22Rv1 (cell line): ENCODE data around the gene PMPCA.

Source experiments
- H3K27ac ChIP-seq: fragments of 450-650 bp; 2 replicates; pipeline ENCODE4 v1.5.1; 2017
- CTCF ChIP-seq: fragments of 450-650 bp; IDR thresholded peaks from 2 replicates; pipeline ENCODE4 v1.5.1; 2017; ENCODE audit warnings: mild to moderate bottlenecking
- ZFX ChIP-seq: fragments of 450-650 bp; IDR thresholded peaks from 2 replicates; pipeline ENCODE4 v1.6.1; 2017; ENCODE audit warnings: antibody characterized with exemption, borderline replicate concordance

The PMPCA gene

DNA sequence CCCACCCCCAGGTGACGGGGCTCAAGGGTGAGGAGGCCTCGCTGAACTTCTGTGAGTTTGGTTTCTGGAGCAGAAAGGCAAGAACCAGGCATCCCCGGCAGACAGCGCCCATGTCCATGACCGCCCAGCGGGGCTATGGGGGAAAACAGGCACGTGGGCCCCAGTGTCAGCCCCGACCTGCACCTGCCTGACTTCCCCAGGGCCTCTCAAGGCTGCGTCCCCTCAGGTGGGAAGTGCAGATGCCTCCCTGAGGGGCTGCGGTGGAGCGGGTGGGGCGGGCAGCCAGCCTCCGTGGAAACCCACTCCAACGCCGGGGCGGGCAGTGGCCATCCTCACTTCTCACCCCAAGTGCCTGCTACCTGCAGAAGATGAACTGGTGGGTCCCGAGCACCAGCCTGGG, 30.1 kb upstream of the PMPCA start:
- TF ChIP-seq ZFX (no peak), CTCF (no peak)
- H3K27ac ChIP-seq = no peak overlapping the region

DNA sequence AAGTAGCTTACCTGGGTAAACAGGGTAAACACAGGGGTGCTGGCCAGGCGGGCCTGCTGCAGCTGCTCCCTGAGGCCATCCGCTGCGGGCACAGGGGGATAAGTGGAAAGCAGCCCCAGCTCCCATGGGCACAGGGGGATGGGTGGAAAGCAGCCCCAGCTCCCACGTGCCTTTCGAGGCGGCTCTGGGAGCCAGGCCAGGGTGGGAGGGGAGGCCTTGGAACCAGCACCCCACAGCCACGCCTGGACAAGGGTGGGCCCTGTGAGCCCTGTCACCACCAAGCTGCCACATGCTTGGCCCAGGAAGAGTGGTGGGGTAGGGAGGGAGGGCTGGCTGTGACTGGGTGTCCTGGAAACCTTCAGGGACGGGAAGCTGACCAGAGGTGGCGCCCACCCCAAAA, 29.1 kb upstream of the PMPCA start:
- no peak overlapping the region for H3K27ac ChIP-seq
- TF ChIP-seq CTCF (no peak), ZFX (no peak)

- no peak for TF ChIP-seq CTCF
- no peak for TF ChIP-seq ZFX
- H3K27ac ChIP-seq = no peak overlapping the region
Measured at GRCh38 chr9:136381966-136382513, 28.4 kb upstream of the PMPCA start.

- no peak for TF ChIP-seq ZFX
- no peak for TF ChIP-seq CTCF
- H3K27ac ChIP-seq = no peak overlapping the region
Measured at GRCh38 chr9:136383436-136383835, 27.0 kb upstream of the PMPCA start.

- TF ChIP-seq CTCF (no peak), ZFX (no peak)
- no peak overlapping the region for H3K27ac ChIP-seq
Measured at GRCh38 chr9:136385015-136385414, 25.4 kb upstream of the PMPCA start.

GRCh38 chr9:136386018-136386417, 24.4 kb upstream of the PMPCA start:
- no peak for TF ChIP-seq ZFX
- TF ChIP-seq CTCF = no peak
- no peak overlapping the region for H3K27ac ChIP-seq

- no peak overlapping the region for H3K27ac ChIP-seq
- TF ChIP-seq ZFX (no peak), CTCF (no peak)
Measured at GRCh38 chr9:136387217-136387616, 23.2 kb upstream of the PMPCA start.
